Mononuclear cell (primary cell): ENCODE measurements around the gene NUCB1. TPM values are rescaled to one million over a fixed set of nuclear protein-coding genes. Genes with fewer than 3 reads are reported as not detected.

Experiments
- H3K27me3 ChIP-seq: 2 replicates; pipeline ENCODE4 v1.6.0; 2011; ENCODE audit warnings: low read length, control low read depth; ENCODE audit not compliant: insufficient read depth
- H3K4me1 ChIP-seq: 2 replicates; pipeline ENCODE4 v1.5.1; 2011; ENCODE audit warnings: mild to moderate bottlenecking, low read length, control low read depth; ENCODE audit not compliant: insufficient read depth
- H3K4me3 ChIP-seq: 2 replicates; pipeline ENCODE4 v1.5.1; 2011; ENCODE audit warnings: mild to moderate bottlenecking, low read length, moderate library complexity
- H3K9me3 ChIP-seq: 2 replicates; pipeline ENCODE4 v1.5.1; 2011; ENCODE audit warnings: low read depth, mild to moderate bottlenecking, control low read depth, low read length
- total RNA-seq: library from RNA; depleted of rRNA; stranded (reverse); fragments of >200 nt; gene quantifications from one replicate; pipeline ENCODE4 v1.2.3, GENCODE V29; 2012

NUCB1 gene
- total RNA-seq, 1 donor, result 166 TPM

DNA sequence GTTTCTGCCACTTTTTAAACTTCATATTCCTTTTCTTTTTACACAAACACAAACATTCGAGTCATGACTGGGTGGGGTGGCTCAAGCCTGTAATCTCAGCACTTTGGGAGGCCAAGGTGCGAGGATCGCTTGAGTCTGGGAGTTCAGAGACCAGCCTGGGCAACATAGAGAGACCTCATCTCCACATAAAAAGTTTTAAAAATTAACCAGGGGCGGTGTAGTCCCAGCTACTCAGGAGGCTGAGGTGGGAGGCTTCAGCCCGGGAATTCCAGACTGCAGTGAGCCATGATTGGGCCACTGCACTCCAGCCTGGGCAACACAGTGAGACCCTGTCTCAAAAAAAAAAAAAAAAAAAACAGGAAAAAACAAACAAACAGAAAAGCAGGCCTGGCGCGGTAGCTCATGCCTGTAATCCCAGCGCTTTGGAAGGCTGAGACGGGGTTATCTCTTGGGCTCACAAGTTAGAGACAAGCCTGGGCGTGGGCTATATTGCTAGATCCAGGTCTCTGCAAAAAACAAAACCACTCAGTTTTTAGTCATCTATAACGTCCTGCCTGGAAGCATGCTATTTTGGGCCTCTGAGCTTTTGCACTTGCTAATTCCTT is 54.0 kb downstream of the NUCB1 start:
- peak overlapping the region; percentile 96 for H3K4me3 ChIP-seq

DNA sequence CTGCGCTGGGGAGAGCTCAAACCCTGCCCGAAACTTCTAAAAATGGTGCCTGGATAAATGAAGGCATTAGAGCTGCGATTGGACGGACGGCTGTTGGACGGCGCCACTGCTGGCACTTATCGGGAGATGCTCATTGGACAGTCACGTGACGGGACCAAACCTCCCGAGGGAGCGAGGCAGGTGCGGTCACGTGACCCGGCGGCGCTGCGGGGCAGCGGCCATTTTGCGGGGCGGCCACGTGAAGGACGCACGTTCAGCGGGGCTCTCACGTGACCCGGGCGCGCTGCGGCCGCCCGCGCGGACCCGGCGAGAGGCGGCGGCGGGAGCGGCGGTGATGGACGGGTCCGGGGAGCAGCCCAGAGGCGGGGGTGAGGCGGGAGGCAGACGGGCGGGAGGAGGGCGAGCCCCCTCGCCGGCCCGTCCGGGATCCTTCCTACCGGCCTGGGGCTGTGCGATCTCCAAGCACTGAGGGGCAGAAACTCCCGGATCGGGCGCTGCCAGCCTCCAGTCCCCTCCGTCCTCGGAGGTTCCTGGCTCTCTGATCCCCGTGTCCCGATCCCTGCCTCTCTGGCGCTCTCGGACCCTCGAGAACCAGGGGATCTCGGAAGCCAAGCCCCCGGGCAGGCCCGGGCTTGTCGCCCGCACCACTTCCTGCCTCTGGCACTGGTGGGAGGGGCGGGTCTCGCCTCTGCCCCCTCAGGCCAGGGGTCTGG is 54.6 kb downstream of the NUCB1 start, which contains the start of gene BAX:
Gene BAX, plus strand, starts transcription at position 281 of the 713 bp plus-strand sequence. Its CDS starts 54 bp downstream, at position 335.
- Histone ChIP-seq H3K27me3 (no peaks in the 10 kb centered on the region), H3K4me1 (peaks cover 38% of the 10 kb centered on the region), H3K9me3 (no peaks in the 10 kb centered on the region), H3K4me3 (peak within 1 kb of the TSS; percentile 96)

More for the DNA sequence above, 54.0 kb downstream of the NUCB1 start:
- H3K27me3 ChIP-seq, result no peaks in the 10 kb centered on the region
- H3K4me1 ChIP-seq, result peaks cover 32% of the 10 kb centered on the region
- no peaks in the 10 kb centered on the region for H3K9me3 ChIP-seq

DNA sequence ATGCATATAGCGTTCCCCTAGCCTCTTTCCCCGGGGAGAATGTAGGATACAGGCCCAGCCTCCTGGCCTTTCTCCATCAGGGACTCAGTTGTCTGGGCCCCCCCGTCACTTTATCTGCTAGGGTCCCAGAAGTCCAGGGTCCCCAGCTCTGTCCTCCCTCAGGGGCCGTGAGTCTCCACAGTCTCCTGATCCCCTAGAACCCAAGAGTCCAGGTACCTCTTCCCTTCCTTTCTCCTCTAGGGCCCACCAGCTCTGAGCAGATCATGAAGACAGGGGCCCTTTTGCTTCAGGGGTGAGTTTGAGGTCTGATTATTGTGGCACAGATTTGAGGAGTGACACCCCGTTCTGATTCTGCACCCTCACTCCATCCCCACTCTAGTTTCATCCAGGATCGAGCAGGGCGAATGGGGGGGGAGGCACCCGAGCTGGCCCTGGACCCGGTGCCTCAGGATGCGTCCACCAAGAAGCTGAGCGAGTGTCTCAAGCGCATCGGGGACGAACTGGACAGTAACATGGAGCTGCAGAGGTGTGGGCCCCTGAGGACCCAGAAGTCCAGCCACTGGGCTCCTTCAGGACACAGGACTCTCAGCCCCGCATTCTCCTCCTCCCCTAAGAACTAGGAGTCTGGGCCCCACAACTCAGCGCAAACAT is 55.3 kb downstream of the NUCB1 start:
- Histone ChIP-seq H3K9me3 (no peaks in the 10 kb centered on the region), H3K4me3 (peak overlapping the region; percentile 96), H3K27me3 (no peaks in the 10 kb centered on the region), H3K4me1 (peaks cover 45% of the 10 kb centered on the region)

DNA sequence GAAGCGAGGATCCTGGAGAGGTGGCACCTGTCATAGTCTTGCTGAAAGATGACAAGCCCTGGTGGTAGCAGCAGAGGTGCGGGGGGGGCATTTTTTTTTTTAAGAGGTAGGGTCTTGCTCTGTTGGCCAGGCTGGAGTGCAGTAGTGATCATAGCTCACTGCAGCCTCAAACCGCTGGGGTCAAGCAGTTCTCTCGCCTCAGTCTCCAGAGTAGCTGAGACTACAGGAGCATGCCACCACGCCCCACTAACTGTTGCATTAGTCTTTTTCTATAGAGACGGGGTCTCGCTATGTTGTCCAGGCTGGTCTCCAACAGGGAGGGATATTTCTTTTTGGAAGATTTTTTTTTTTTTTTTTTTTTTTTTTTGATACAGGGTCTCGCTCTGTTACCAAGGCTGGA is 57.9 kb downstream of the NUCB1 start:
- peaks cover 68% of the 10 kb centered on the region for H3K4me1 ChIP-seq
- H3K4me3 ChIP-seq, result no peak overlapping the region
- no peaks in the 10 kb centered on the region for H3K9me3 ChIP-seq
- H3K27me3 ChIP-seq, result no peaks in the 10 kb centered on the region

DNA sequence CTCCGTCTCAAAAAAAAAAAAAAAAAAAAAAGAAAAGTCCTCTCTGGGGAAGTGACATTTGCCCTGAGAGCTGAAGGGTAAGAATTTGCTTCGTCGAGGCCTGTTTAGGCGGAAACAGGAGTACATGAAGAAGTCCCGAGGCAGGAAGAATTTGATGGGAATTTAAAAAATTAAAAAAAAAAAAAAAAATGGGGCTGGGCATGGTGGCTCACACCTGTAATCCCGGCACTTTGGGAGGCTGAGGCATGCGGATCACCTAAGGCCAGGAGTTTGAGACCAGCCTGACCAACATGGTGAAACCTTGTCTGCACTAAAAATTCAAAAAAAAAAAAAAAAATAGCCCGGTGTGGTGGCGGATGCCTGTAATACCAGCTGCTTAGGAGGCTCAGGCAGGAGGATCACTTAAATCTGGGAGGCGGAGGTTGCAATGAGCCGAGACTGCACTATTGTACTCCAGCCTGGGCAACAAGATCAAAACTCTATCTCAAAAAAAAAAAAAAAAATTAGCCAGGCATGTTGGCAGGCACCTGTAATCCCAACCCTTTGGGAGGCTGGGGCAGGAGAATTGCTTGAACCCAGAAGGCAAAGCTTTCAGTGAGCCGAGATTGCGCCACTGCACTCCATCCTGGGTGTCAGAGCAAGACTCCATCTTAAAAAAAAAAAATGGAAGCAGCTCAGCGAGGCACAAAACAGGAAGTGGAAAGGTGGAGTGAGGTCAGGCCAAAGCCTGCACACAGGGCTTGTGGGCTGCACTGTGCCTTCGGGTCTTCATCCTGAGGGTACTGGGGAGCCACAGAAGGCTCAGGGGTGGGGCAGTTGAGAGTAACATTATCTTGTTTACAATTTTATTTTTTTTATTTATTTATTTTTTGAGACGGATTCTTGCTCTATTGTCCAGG is 59.5 kb downstream of the NUCB1 start:
- Histone ChIP-seq H3K9me3 (no peaks in the 10 kb centered on the region), H3K4me1 (peaks cover 79% of the 10 kb centered on the region), H3K4me3 (no peak overlapping the region)

DNA sequence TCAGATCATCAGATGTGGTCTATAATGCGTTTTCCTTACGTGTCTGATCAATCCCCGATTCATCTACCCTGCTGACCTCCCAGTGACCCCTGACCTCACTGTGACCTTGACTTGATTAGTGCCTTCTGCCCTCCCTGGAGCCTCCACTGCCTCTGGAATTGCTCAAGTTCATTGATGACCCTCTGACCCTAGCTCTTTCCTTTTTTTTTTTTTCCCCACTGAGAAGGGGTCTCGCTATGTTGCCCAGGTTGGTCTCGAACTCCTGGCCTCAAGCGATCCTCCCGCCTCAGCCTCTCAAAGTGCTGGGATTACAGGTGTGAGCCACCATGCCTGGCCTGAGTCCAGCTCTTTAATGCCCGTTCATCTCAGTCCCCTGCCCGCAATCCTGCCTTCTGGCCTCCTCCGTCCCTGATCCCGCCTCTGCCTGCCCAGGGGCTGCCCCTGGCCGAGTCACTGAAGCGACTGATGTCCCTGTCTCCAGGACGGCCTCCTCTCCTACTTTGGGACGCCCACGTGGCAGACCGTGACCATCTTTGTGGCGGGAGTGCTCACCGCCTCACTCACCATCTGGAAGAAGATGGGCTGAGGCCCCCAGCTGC is 61.0 kb downstream of the NUCB1 start:
- H3K4me1 ChIP-seq, result peaks cover 72% of the 10 kb centered on the region
- H3K4me3 ChIP-seq, result no peak overlapping the region
- H3K9me3 ChIP-seq, result no peaks in the 10 kb centered on the region
- no peaks in the 10 kb centered on the region for H3K27me3 ChIP-seq

More for the DNA sequence above, 59.5 kb downstream of the NUCB1 start:
- H3K27me3 ChIP-seq, result no peaks in the 10 kb centered on the region

DNA sequence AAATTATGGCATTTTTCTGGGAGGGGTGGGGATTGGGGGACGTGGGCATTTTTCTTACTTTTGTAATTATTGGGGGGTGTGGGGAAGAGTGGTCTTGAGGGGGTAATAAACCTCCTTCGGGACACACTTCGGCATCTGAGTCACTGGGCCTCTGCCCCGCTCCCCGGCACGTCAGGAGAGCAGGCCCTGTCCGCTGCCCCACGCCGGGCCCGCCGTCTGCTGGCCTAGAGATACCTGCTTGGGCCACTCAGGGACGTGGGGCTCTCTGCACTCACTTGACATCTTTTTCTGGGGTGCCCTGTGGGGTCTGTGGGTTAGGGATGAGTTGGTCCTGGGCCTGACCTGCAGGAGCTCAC is 61.5 kb downstream of the NUCB1 start:
- H3K9me3 ChIP-seq, result no peaks in the 10 kb centered on the region
- no peaks in the 10 kb centered on the region for H3K27me3 ChIP-seq
- H3K4me1 ChIP-seq, result peaks cover 73% of the 10 kb centered on the region

DNA sequence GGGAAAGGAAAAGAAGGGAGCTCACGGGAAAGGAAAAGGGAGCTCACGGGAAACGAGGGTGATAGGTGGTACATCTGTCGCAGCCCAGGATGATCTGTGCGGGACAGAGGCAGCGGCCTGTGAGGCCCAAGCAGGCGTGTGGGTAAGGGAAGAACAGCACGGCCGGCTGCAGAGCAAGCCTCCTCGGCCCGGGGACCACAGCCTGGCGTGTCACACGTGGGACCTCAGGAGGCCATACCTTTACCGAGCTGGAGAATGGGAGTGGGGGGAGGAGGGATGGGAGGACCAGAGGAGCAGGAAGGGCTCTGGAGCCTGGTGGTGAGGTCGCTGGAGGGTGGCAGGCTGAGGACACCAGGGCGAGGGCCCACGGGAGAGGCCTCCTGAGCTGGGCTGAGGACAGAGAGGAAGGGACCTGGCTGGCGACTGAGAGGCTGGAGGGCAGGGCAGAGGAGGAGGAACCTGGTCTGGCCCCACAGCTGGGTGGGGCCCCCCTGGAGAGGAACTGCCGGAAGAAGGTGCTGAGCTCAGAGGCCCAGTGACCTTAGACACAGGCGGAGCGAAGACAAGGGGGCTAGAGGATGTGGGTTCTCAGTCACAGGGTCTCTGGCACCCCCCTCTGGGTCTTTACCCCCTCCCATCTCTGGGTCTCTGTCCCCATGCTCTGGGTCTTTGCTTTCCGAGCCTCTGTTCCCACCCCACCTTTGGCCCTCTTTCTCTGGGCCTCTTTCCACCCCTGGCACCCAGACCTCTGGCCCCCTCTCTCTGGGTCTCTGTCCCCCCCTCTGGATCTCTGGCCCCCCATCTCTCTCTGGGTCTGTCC is 62.1 kb downstream of the NUCB1 start:
- Histone ChIP-seq H3K4me1 (peaks cover 79% of the 10 kb centered on the region), H3K9me3 (no peaks in the 10 kb centered on the region), H3K4me3 (peak overlapping the region; percentile 26), H3K27me3 (no peaks in the 10 kb centered on the region)

More for the DNA sequence above, 61.5 kb downstream of the NUCB1 start:
- H3K4me3 ChIP-seq, result no peak overlapping the region

DNA sequence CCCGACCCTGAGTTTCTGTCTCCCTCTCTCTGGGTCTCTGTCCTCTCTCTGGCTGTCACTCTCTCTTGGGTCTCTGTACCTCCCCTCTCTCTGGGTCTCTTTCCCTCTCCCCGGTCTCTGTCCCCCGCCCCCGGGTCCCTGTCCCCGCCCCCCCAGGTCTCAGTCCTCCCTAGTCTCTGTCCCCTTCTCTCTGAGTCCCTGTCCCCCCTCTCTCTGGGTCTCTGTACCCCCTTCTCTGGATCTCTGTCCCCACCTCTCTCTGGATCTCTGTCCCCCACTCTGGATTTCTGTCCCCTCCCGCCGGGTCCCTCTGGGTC is 62.7 kb downstream of the NUCB1 start:
- H3K9me3 ChIP-seq, result no peaks in the 10 kb centered on the region
- H3K4me1 ChIP-seq, result peaks cover 85% of the 10 kb centered on the region
- no peaks in the 10 kb centered on the region for H3K27me3 ChIP-seq
- peak overlapping the region; percentile 26 for H3K4me3 ChIP-seq

DNA sequence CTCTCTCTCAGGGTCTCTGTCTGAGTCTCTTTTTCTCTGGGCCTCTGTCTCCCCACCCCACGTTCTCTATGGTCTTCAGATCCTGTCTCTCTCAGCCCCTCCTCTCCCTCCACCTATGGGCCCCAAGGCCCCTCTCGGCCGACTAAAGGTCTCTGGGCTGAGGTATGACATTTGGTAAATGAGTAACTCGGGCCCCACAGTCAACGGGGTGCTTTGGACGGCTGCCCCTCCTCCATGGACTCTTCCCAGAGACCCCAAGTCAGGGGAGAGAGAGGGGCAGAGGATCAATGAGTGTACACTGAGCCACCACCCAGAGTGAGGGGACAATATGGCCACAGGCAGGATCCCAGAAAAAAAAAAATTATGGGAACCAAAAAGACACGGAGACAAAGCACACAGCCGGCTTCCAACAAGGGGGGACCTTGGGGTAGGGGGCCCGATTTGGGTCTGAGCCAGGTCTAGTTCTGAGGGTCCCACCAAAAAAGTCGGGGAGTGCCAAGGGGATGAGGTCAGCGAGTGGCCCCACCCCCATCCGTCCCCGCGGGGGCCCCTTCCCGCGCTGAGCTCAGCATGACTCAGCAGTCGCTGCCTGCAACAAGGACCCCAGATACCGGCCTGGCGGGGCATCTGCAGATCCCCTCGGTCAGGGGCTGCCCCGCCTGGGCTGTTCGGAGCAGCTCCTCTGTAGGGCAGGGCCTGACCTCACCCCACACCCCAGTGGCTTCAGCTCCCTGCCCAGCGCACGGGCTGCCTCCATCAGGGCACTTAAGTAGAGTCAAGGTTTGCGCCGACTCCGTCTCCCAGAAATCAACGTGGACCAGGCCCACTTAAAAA is 63.5 kb downstream of the NUCB1 start:
- Histone ChIP-seq H3K4me3 (peak overlapping the region; percentile 42), H3K27me3 (no peaks in the 10 kb centered on the region), H3K4me1 (peaks cover 87% of the 10 kb centered on the region), H3K9me3 (no peaks in the 10 kb centered on the region)

DNA sequence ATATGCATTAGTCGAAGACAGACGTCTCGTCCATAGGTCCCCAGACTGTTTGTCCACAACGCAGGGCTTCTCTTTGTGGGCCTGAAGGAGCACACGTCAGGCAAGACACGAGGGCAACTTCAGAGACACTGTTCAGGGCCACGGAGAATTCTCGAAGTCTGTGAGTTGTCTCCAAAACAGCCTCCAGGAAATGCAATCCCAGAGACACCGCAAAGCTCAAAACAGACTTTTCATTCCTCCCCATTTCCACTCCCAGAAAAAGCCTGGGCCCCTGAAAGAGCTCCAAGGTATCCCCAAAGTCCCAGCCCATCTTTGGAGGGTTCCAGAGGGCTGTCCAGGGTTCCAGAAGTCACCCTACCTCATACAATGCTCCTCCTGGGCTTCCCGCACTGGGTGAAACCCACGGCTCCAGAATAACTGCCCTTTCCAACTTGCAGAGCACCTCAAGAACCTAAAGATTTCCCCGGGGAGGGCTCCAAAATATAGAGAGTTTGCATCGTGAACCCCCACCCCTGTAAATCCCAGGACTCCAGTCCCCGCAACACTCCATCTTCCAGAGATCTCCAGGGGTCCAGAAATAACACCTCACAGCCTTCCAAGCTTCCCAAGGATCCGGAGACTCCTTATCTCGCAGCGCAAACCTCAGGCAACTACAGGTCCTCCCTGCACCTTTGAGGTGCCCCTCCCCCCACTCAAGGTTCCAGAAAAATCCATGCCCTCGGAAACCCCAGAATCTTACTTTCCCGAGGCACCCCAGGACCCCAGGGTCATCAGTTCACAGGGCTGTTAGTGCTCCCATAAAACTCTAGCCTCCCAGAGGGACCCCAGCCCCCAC is 64.3 kb downstream of the NUCB1 start:
- Histone ChIP-seq H3K27me3 (no peaks in the 10 kb centered on the region), H3K9me3 (no peaks in the 10 kb centered on the region), H3K4me1 (peaks cover 85% of the 10 kb centered on the region), H3K4me3 (peak overlapping the region; percentile 42)

DNA sequence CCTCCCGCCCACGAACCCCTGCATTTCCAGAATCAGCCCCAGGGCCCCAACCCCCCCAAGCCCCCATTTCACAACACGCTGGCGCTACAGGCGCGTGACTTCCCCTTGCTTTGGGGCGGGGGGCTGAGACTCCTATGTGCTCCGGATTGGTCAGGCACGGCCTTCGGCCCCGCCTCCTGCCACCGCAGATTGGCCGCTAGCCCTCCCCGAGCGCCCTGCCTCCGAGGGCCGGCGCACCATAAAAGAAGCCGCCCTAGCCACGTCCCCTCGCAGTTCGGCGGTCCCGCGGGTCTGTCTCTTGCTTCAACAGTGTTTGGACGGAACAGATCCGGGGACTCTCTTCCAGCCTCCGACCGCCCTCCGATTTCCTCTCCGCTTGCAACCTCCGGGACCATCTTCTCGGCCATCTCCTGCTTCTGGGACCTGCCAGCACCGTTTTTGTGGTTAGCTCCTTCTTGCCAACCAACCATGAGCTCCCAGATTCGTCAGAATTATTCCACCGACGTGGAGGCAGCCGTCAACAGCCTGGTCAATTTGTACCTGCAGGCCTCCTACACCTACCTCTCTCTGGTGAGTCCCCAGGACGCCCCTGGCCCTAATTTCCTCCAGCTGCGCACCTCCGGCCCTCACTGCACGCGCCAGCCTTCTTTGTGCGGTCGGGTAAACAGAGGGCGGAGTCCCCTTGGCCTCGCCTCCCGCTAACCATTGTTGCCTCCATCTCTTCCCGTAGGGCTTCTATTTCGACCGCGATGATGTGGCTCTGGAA is 65.1 kb downstream of the NUCB1 start, which contains the start of gene FTL:
Gene FTL, plus strand, starts transcription at position 270 of the 766 bp plus-strand sequence. Its CDS starts 199 bp downstream, at position 469.
- Histone ChIP-seq H3K9me3 (no peaks in the 10 kb centered on the region), H3K4me1 (peaks cover 77% of the 10 kb centered on the region), H3K4me3 (peak within 1 kb of the TSS; percentile 98), H3K27me3 (no peaks in the 10 kb centered on the region)
